Heart left ventricle (tissue), 13 donors: ENCODE data around the gene XPR1.

Source experiments
- CTCF ChIP-seq, 12 donors: fragments of 200-600 bp; sonication (generic) in 4 of 12; IDR thresholded peaks; one replicate each; pipeline versions ENCODE4 v1.5.0 to v1.8.0; 2018 to 2022; ENCODE audit warnings: antibody characterized with exemption in 12 of 12, mild to moderate bottlenecking in 5 of 12
- POLR2A ChIP-seq, 2 donors: fragments of 450-650 bp; IDR thresholded peaks; one replicate each; pipeline ENCODE4 v1.6.1; 2017; ENCODE audit warnings: antibody characterized with exemption in 2 of 2, mild to moderate bottlenecking in 2 of 2, moderate library complexity in 2 of 2
- donor health status: ischemic (EF 13 %, LVEDD 7.1; RV severe dilation, severe dysfunction).
- donor health status: DM: no; HTN: yes; CAD: no.
- donor health status: DM: no; HTN: no; CAD: no.
- donor health status: ischemic (EF 25% LVEDD 6.9; RV normal size, moderate dysfunction).
- donor health status: ischemic (EF 25% LVEDD 5.7; RV mildly dilated, moderate dysfunction).
- donor health status: ischemic (EF 35%, LVEDD 5.7; RV mildly dilated, moderate dysfunction).
- donor health status: nonischemic (EF 11% LVEDD 7.7; RV severe dilation, severe dysfunction).
- donor health status: DM: yes; HTN: yes; CAD: no.
- donor health status: PGD.
- donor health status: ischemic (EF 29% LVEDD 5.4; RV normal size, mild dysfunction).
- donor health status: nonischemic (EF 23%, LVEDD 6.1; RV moderate dilation, normal function).

GRCh38 chr1:180600343-180600742, 31.5 kb upstream of the XPR1 start:
- TF ChIP-seq CTCF (IDR thresholded peaks at IDR 0.05) (no peak), POLR2A (IDR thresholded peaks at IDR 0.05) (no peak)
